Measurements from ENCODE around the gene CPVL.

The CPVL gene

GRCh38 chr7:29146057-29146706 is at the start of gene CPVL:
Gene CPVL (minus strand): TSS chr7:29146537. CDS start chr7:29121061, 25,476 bp downstream.
- peak; percentile 58 for DNase-seq (ENCODE audit: low spot score)

GRCh38 chr7:29194594-29195427 is 48.5 kb upstream of the CPVL start, which contains the start of gene CHN2:
Gene CHN2 (plus strand): TSS chr7:29194775.
- peak; percentile 60 for DNase-seq (ENCODE audit: low spot score)

GRCh38 chr7:29194206-29194593 is 47.9 kb upstream of the CPVL start:
- DNase-seq (ENCODE audit: low spot score): no peak

GRCh38 chr7:29193316-29194205 is 47.2 kb upstream of the CPVL start:
- DNase-seq (ENCODE audit: low spot score): peak; percentile 51

- no peak for DNase-seq (ENCODE audit: low spot score)
Observed at GRCh38 chr7:29192811-29193210, 46.5 kb upstream of the CPVL start.

- DNase-seq (ENCODE audit: low spot score): no peak
Observed at GRCh38 chr7:29192323-29192722, 46.0 kb upstream of the CPVL start.

- no peak for DNase-seq (ENCODE audit: low spot score)
Observed at GRCh38 chr7:29190349-29191045, 44.2 kb upstream of the CPVL start.

GRCh38 chr7:29189743-29190201 is 43.4 kb upstream of the CPVL start:
- DNase-seq (ENCODE audit: low spot score): peak; percentile 73

GRCh38 chr7:29185613-29186012 is 39.3 kb upstream of the CPVL start:
- no peak for DNase-seq (ENCODE audit: low spot score)

- no peak for DNase-seq (ENCODE audit: low spot score)
Observed at GRCh38 chr7:29184599-29184998, 38.3 kb upstream of the CPVL start.

GRCh38 chr7:29179115-29179514 is 32.8 kb upstream of the CPVL start:
- DNase-seq (ENCODE audit: low spot score): no peak

GRCh38 chr7:29177963-29178600 is 31.7 kb upstream of the CPVL start:
- DNase-seq (ENCODE audit: low spot score): peak; percentile 85

GRCh38 chr7:29173458-29173857 is 27.1 kb upstream of the CPVL start:
- DNase-seq (ENCODE audit: low spot score): no peak

- DNase-seq (ENCODE audit: low spot score): no peak
Observed at GRCh38 chr7:29170781-29171180, 24.4 kb upstream of the CPVL start.

GRCh38 chr7:29167721-29168120 is 21.4 kb upstream of the CPVL start:
- no peak for DNase-seq (ENCODE audit: low spot score)

- no peak for DNase-seq (ENCODE audit: low spot score)
Observed at GRCh38 chr7:29163854-29164253, 17.5 kb upstream of the CPVL start.

- DNase-seq (ENCODE audit: low spot score): no peak
Observed at GRCh38 chr7:29162577-29162976, 16.2 kb upstream of the CPVL start.

- DNase-seq (ENCODE audit: low spot score): no peak
Observed at GRCh38 chr7:29161231-29161630, 14.9 kb upstream of the CPVL start.

GRCh38 chr7:29160080-29160479 is 13.7 kb upstream of the CPVL start:
- DNase-seq (ENCODE audit: low spot score): no peak

- no peak for DNase-seq (ENCODE audit: low spot score)
Observed at GRCh38 chr7:29158795-29159423, 12.6 kb upstream of the CPVL start.

Measured in pons (tissue), 1 donor.